Measurements from ENCODE around the gene ANKRD50. TPM values are rescaled to one million over a fixed set of nuclear protein-coding genes. Genes with fewer than 3 reads are reported as not detected.

Gene ANKRD50
- total RNA-seq, 1 donor from 2014 or later: 7.5 TPM

GRCh38 chr4:124694946-124695598, 17.5 kb downstream of the ANKRD50 start:
- DNase-seq (ENCODE audit: low read depth): no peak
- H3K4me3 ChIP-seq (ENCODE audit: low read depth, low read length): no peak overlapping the region
- no peak for TF ChIP-seq CTCF (conservative IDR thresholded peaks at IDR 0.05; ENCODE audit: low read depth, low read length)

- DNase-seq (ENCODE audit: low read depth): no peak
Measured at GRCh38 chr4:124694306-124694705, 18.2 kb downstream of the ANKRD50 start.

DNA sequence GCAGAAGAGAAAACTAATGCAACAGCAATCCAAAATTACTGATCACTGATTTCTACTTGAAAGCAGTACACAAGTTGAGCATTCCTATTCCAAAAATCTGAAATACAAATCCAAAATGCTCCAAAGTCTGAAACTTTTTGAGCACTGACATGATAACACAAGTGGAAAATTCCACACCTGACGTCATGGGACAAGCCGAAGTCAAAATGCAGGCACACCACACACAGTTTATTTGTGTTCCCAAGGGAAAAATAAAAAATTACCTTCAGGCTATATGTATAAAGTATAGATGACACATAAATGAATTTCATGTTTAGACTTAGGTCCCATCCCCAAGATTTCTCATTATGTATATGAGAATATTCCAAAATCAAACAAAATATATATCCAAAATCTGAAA, 20.7 kb downstream of the ANKRD50 start:
- H3K4me3 ChIP-seq (ENCODE audit: low read depth, low read length): no peak overlapping the region
- TF ChIP-seq CTCF (conservative IDR thresholded peaks at IDR 0.05; ENCODE audit: low read depth, low read length): no peak
- DNase-seq (ENCODE audit: low read depth): no peak

More at GRCh38 chr4:124694306-124694705, 18.2 kb downstream of the ANKRD50 start:
- no peak for TF ChIP-seq CTCF (conservative IDR thresholded peaks at IDR 0.05; ENCODE audit: low read depth, low read length)
- no peak overlapping the region for H3K4me3 ChIP-seq (ENCODE audit: low read depth, low read length)

DNA sequence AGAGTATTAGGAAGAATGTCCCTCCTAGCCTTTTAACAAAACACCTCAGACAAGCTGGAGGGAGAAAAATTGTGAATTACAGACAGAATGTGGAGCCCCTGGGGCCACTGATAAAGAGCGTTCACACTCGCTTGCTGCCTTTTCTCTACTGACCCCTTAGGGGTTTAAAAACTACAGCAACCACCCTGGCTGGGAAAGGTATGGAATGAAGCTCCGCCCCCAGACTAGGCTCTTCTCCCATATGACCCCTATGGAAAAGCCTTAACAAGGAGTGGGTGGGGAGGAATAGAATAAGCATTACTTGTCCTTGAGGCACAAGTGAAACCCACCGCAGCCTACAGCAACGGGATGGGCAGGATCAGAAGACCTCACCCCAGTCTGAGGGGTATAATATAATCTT, 26.3 kb downstream of the ANKRD50 start:
- no peak for TF ChIP-seq CTCF (conservative IDR thresholded peaks at IDR 0.05; ENCODE audit: low read depth, low read length)
- no peak for DNase-seq (ENCODE audit: low read depth)
- no peak overlapping the region for H3K4me3 ChIP-seq (ENCODE audit: low read depth, low read length)

- no peak overlapping the region for H3K4me3 ChIP-seq (ENCODE audit: low read depth, low read length)
- TF ChIP-seq CTCF (conservative IDR thresholded peaks at IDR 0.05; ENCODE audit: low read depth, low read length): no peak
- DNase-seq (ENCODE audit: low read depth): no peak
Measured at GRCh38 chr4:124685851-124686250, 26.7 kb downstream of the ANKRD50 start.

DNA sequence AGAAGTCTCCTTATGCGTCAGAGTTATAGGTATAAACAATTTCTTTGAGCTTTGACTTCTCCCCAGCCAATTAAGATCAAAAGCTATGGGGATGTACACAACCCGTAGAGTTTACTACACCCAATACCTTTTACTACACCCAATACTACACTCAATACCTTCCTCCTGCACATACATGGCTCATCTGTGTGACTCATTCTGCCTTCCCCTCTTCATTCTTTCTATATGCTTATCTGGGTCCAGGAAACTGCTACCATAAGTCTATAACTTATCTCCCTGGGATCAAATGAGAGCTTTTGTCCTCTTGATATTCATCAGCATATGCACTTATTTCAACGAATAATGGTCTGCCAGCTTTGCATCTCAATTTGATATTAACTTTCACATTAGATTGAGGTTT, 28.2 kb downstream of the ANKRD50 start:
- H3K4me3 ChIP-seq (ENCODE audit: low read depth, low read length): no peak overlapping the region
- DNase-seq (ENCODE audit: low read depth): no peak
- no peak for TF ChIP-seq CTCF (conservative IDR thresholded peaks at IDR 0.05; ENCODE audit: low read depth, low read length)

GRCh38 chr4:124682384-124682783, 30.1 kb downstream of the ANKRD50 start:
- TF ChIP-seq CTCF (conservative IDR thresholded peaks at IDR 0.05; ENCODE audit: low read depth, low read length): no peak
- no peak overlapping the region for H3K4me3 ChIP-seq (ENCODE audit: low read depth, low read length)
- no peak for DNase-seq (ENCODE audit: low read depth)

Data from epithelial cell of proximal tubule (primary cell).